ENCODE data around the gene MYL3.

MYL3 gene

GRCh38 chr3:46862369-46863025 lies 747 bp downstream of the MYL3 start:
- no peaks in the 10 kb centered on the region for H3K9me3 ChIP-seq (ENCODE audit: low read length)
- H2AFZ ChIP-seq (ENCODE audit: low read depth, low read length) = no peak overlapping the region
- H3K4me1 ChIP-seq (ENCODE audit: insufficient read depth, low read length) = no peaks in the 10 kb centered on the region
- H3K27me3 ChIP-seq (ENCODE audit: insufficient read depth, low read length) = peaks cover 2% of the 10 kb centered on the region
- no peak overlapping the region for H3K4me3 ChIP-seq (ENCODE audit: low read length)
- no peaks in the 10 kb centered on the region for H3K36me3 ChIP-seq (ENCODE audit: insufficient read depth, low read length)

GRCh38 chr3:46861605-46862368 lies 1.5 kb downstream of the MYL3 start:
- no peak overlapping the region for H2AFZ ChIP-seq (ENCODE audit: low read depth, low read length)
- no peaks in the 10 kb centered on the region for H3K36me3 ChIP-seq (ENCODE audit: insufficient read depth, low read length)
- no peaks in the 10 kb centered on the region for H3K9me3 ChIP-seq (ENCODE audit: low read length)
- no peaks in the 10 kb centered on the region for H3K4me1 ChIP-seq (ENCODE audit: insufficient read depth, low read length)
- no peak overlapping the region for H3K4me3 ChIP-seq (ENCODE audit: low read length)
- H3K27me3 ChIP-seq (ENCODE audit: insufficient read depth, low read length) = peaks cover 2% of the 10 kb centered on the region

- Histone ChIP-seq H3K4me1 (ENCODE audit: insufficient read depth, low read length) (no peaks in the 10 kb centered on the region), H3K4me3 (ENCODE audit: low read length) (no peak overlapping the region), H3K9me3 (ENCODE audit: low read length) (no peaks in the 10 kb centered on the region), H3K27me3 (ENCODE audit: insufficient read depth, low read length) (peaks cover 2% of the 10 kb centered on the region), H2AFZ (ENCODE audit: low read depth, low read length) (no peak overlapping the region), H3K36me3 (ENCODE audit: insufficient read depth, low read length) (no peaks in the 10 kb centered on the region)
These were observed 2.2 kb downstream of the MYL3 start for GRCh38 chr3:46860810-46861604.

- Histone ChIP-seq H2AFZ (ENCODE audit: low read depth, low read length) (no peak overlapping the region), H3K36me3 (ENCODE audit: insufficient read depth, low read length) (no peaks in the 10 kb centered on the region), H3K27me3 (ENCODE audit: insufficient read depth, low read length) (peaks cover 2% of the 10 kb centered on the region), H3K4me1 (ENCODE audit: insufficient read depth, low read length) (no peaks in the 10 kb centered on the region), H3K9me3 (ENCODE audit: low read length) (no peaks in the 10 kb centered on the region), H3K4me3 (ENCODE audit: low read length) (no peak overlapping the region)
These were observed 3.0 kb downstream of the MYL3 start for GRCh38 chr3:46860017-46860809.

GRCh38 chr3:46859001-46859710 lies 4.1 kb downstream of the MYL3 start:
- no peak overlapping the region for H3K4me3 ChIP-seq (ENCODE audit: low read length)
- no peaks in the 10 kb centered on the region for H3K36me3 ChIP-seq (ENCODE audit: insufficient read depth, low read length)
- no peak overlapping the region for H2AFZ ChIP-seq (ENCODE audit: low read depth, low read length)
- no peaks in the 10 kb centered on the region for H3K4me1 ChIP-seq (ENCODE audit: insufficient read depth, low read length)
- H3K27me3 ChIP-seq (ENCODE audit: insufficient read depth, low read length) = peaks cover 2% of the 10 kb centered on the region
- H3K9me3 ChIP-seq (ENCODE audit: low read length) = no peaks in the 10 kb centered on the region

GRCh38 chr3:46858456-46858855 lies 4.8 kb downstream of the MYL3 start:
- Histone ChIP-seq H3K4me3 (ENCODE audit: low read length) (no peak overlapping the region), H3K4me1 (ENCODE audit: insufficient read depth, low read length) (no peaks in the 10 kb centered on the region), H2AFZ (ENCODE audit: low read depth, low read length) (no peak overlapping the region), H3K27me3 (ENCODE audit: insufficient read depth, low read length) (peaks cover 2% of the 10 kb centered on the region), H3K36me3 (ENCODE audit: insufficient read depth, low read length) (no peaks in the 10 kb centered on the region), H3K9me3 (ENCODE audit: low read length) (no peaks in the 10 kb centered on the region)

GRCh38 chr3:46857485-46858341 lies 5.5 kb downstream of the MYL3 start:
- Histone ChIP-seq H2AFZ (ENCODE audit: low read depth, low read length) (no peak overlapping the region), H3K27me3 (ENCODE audit: insufficient read depth, low read length) (peaks cover 2% of the 10 kb centered on the region), H3K9me3 (ENCODE audit: low read length) (no peaks in the 10 kb centered on the region), H3K4me3 (ENCODE audit: low read length) (no peak overlapping the region), H3K4me1 (ENCODE audit: insufficient read depth, low read length) (no peaks in the 10 kb centered on the region), H3K36me3 (ENCODE audit: insufficient read depth, low read length) (no peaks in the 10 kb centered on the region)

GRCh38 chr3:46856576-46857471 lies 6.4 kb downstream of the MYL3 start:
- Histone ChIP-seq H2AFZ (ENCODE audit: low read depth, low read length) (no peak overlapping the region), H3K27me3 (ENCODE audit: insufficient read depth, low read length) (peaks cover 2% of the 10 kb centered on the region), H3K36me3 (ENCODE audit: insufficient read depth, low read length) (no peaks in the 10 kb centered on the region), H3K4me3 (ENCODE audit: low read length) (no peak overlapping the region), H3K4me1 (ENCODE audit: insufficient read depth, low read length) (no peaks in the 10 kb centered on the region), H3K9me3 (ENCODE audit: low read length) (no peaks in the 10 kb centered on the region)

- Histone ChIP-seq H3K4me1 (ENCODE audit: insufficient read depth, low read length) (no peaks in the 10 kb centered on the region), H3K27me3 (ENCODE audit: insufficient read depth, low read length) (no peaks in the 10 kb centered on the region), H3K4me3 (ENCODE audit: low read length) (no peak overlapping the region), H2AFZ (ENCODE audit: low read depth, low read length) (no peak overlapping the region), H3K36me3 (ENCODE audit: insufficient read depth, low read length) (no peaks in the 10 kb centered on the region), H3K9me3 (ENCODE audit: low read length) (no peaks in the 10 kb centered on the region)
These were observed 8.7 kb downstream of the MYL3 start for GRCh38 chr3:46854555-46854991.

- peaks cover 4% of the 10 kb centered on the region for H3K4me1 ChIP-seq (ENCODE audit: insufficient read depth, low read length)
- no peak overlapping the region for H3K4me3 ChIP-seq (ENCODE audit: low read length)
- H3K36me3 ChIP-seq (ENCODE audit: insufficient read depth, low read length) = no peaks in the 10 kb centered on the region
- no peaks in the 10 kb centered on the region for H3K9me3 ChIP-seq (ENCODE audit: low read length)
- H2AFZ ChIP-seq (ENCODE audit: low read depth, low read length) = no peak overlapping the region
- H3K27me3 ChIP-seq (ENCODE audit: insufficient read depth, low read length) = no peaks in the 10 kb centered on the region
These were observed 9.5 kb downstream of the MYL3 start for GRCh38 chr3:46853441-46854415.

Data from neuron (in vitro differentiated cells).